ENCODE results near the gene ADAMTS12. TPM values are rescaled to one million over a fixed set of nuclear protein-coding genes. Genes with fewer than 3 reads are reported as not detected.

The ADAMTS12 gene
- total RNA-seq, 1 donor from 2014 or later: 4.1 TPM

DNA sequence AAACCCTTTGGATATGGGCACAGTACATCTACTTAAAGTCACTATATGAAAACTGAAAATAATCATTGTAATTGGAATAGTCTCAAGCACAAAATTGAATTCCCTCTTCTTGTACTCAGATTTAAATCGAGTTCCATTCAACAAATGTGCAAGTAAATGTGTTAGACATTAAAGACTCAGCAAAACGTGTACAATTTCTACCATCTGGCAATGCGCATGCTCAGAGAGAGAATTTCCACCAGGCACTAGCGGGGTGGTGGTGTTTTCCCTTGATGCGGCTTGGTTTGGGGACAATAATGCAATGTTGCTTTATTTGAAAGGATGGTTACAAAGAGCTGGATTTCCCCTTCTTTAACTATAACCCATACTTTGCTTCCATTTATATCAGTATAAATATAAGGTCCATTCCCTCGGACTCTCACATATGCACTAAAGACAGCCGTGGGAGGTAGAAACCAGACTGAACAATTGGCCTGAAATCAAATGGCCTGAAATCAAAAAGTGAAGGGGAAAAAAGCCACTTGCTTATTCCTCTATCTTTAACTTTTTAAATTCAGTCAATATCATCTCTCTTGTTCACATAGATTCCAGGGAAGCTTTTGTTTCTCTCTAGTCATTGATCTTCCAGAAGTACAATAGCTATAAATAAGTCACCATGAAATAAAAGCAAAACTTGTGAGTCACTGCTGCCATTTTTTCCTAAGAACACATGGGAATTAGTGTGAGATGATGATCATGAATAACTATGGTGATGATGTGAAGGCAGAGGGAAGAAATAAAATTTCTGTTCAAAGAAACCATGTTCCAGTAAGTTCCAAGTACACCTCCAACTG is 59.2 kb downstream of the ADAMTS12 start:
- Histone ChIP-seq H3K27me3 (ENCODE audit: control insufficient read depth, insufficient read depth, low read length) (no peaks in the 10 kb centered on the region), H3K4me3 (ENCODE audit: low read depth, low read length) (no peak overlapping the region), H3K36me3 (ENCODE audit: control insufficient read depth, insufficient read depth, low read length) (no peaks in the 10 kb centered on the region)
- DNase-seq (ENCODE audit: low read depth): no peak
- TF ChIP-seq, protein P1, sequence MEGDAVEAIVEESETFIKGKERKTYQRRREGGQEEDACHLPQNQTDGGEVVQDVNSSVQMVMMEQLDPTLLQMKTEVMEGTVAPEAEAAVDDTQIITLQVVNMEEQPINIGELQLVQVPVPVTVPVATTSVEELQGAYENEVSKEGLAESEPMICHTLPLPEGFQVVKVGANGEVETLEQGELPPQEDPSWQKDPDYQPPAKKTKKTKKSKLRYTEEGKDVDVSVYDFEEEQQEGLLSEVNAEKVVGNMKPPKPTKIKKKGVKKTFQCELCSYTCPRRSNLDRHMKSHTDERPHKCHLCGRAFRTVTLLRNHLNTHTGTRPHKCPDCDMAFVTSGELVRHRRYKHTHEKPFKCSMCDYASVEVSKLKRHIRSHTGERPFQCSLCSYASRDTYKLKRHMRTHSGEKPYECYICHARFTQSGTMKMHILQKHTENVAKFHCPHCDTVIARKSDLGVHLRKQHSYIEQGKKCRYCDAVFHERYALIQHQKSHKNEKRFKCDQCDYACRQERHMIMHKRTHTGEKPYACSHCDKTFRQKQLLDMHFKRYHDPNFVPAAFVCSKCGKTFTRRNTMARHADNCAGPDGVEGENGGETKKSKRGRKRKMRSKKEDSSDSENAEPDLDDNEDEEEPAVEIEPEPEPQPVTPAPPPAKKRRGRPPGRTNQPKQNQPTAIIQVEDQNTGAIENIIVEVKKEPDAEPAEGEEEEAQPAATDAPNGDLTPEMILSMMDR (IDR thresholded peaks at IDR 0.05; ENCODE audit: insufficient read depth, low read length, poor library complexity, severe bottlenecking): no peak

DNA sequence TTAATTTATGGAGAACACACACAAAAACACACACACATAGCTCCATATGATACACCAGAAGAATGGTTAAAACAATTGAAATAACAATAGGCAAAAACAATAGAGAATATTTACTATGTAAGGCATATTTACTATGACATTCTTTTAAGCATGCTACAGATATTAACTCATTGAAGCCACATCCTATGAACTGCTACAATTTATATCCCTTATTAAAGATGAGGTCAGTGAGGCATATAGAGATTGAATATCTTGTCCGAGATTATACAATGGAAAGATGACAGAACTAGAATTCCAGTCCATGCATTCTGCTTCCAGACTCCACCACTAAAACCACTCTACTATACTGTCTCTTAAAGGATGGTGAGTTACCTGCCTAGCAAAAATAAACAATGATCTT is 60.7 kb downstream of the ADAMTS12 start:
- TF ChIP-seq, protein P1 (IDR thresholded peaks at IDR 0.05; ENCODE audit: insufficient read depth, low read length, poor library complexity, severe bottlenecking): no peak
- H3K27me3 ChIP-seq (ENCODE audit: control insufficient read depth, insufficient read depth, low read length): no peaks in the 10 kb centered on the region
- no peak for DNase-seq (ENCODE audit: low read depth)

DNA sequence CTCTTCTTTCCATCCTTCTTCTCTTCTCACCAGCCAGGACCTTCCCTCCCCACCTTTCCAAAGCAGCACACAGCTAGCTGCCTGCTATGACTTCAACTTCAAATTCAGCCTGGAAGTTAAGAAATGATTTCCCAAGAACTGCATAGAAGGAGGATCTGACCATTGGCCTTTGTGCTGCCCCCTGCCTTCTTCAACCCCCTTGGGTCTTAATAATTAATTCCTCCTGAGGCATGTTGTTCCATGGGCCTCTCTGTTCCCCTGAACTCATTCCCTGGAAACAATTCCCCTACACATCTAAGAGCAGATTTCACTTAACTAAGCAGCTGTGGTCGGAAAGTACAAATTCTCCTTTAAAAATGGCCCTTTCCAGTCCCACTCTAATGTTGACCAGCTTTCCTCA is 62.4 kb downstream of the ADAMTS12 start:
- DNase-seq (ENCODE audit: low read depth): no peak
- TF ChIP-seq, protein P1 (IDR thresholded peaks at IDR 0.05; ENCODE audit: insufficient read depth, low read length, poor library complexity, severe bottlenecking): no peak
- H3K4me3 ChIP-seq (ENCODE audit: low read depth, low read length): no peak overlapping the region
- no peaks in the 10 kb centered on the region for H3K36me3 ChIP-seq (ENCODE audit: control insufficient read depth, insufficient read depth, low read length)
- H3K27me3 ChIP-seq (ENCODE audit: control insufficient read depth, insufficient read depth, low read length): no peaks in the 10 kb centered on the region

More for the DNA sequence above, 60.7 kb downstream of the ADAMTS12 start:
- Histone ChIP-seq H3K36me3 (ENCODE audit: control insufficient read depth, insufficient read depth, low read length) (no peaks in the 10 kb centered on the region), H3K4me3 (ENCODE audit: low read depth, low read length) (no peak overlapping the region)

DNA sequence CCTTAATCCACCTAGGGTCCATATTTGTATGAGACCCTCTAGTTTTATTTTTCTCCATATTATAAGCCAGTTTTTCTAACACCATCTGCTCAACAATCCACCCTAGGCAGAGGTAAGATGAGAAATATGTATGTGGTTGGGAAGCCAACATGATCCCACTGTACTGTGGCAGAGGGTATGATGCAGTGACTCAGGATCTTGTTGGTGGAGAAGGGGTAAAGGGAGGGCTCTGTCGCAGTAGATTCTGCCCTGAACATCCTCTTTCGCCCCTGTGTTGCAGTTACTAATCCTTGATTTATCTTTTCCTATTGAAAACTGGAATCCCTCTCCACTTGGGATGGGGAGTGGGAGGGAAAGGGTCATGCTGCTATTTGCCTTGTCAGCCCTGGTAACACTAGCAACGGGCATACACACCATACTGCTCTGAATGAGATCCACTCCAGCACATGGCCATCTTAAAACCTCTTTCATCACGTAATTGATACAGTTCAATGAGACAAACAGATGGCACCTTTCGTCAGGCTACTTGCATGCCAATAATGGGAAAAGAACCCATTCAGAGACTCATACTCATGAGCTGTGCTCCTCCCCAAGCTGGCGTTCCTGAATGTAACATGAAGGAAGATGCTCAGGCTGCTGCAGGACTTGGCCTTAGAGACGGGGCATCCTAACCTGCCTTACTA is 63.0 kb downstream of the ADAMTS12 start:
- no peaks in the 10 kb centered on the region for H3K36me3 ChIP-seq (ENCODE audit: control insufficient read depth, insufficient read depth, low read length)
- no peak overlapping the region for H3K4me3 ChIP-seq (ENCODE audit: low read depth, low read length)
- H3K27me3 ChIP-seq (ENCODE audit: control insufficient read depth, insufficient read depth, low read length): no peaks in the 10 kb centered on the region
- no peak for DNase-seq (ENCODE audit: low read depth)
- TF ChIP-seq, protein P1 (IDR thresholded peaks at IDR 0.05; ENCODE audit: insufficient read depth, low read length, poor library complexity, severe bottlenecking): no peak

DNA sequence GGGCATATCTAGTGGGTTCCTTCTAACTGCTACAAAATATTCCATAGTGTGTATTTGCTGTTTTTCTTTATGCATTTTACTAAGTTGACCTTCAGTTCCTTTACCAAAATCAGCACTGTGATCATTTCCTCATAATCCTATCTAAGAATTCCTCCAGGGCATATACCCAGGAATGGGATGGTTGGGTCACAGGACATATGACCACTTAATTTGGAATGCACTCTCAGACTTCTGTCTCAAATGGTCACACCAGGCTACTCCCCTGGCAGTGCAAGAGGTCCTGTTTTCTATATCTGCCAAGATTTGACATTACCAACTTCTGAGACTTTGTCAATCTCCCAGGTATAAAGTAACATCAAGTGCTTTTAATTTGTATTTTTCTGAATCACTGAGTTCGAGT is 63.9 kb downstream of the ADAMTS12 start:
- Histone ChIP-seq H3K27me3 (ENCODE audit: control insufficient read depth, insufficient read depth, low read length) (no peaks in the 10 kb centered on the region), H3K4me3 (ENCODE audit: low read depth, low read length) (no peak overlapping the region), H3K36me3 (ENCODE audit: control insufficient read depth, insufficient read depth, low read length) (no peaks in the 10 kb centered on the region)
- TF ChIP-seq, protein P1 (IDR thresholded peaks at IDR 0.05; ENCODE audit: insufficient read depth, low read length, poor library complexity, severe bottlenecking): no peak
- DNase-seq (ENCODE audit: low read depth): no peak
